Measurements from ENCODE around the gene CALML3. TPM values are rescaled to one million over a fixed set of nuclear protein-coding genes. Genes with fewer than 3 reads are reported as not detected.

CALML3 gene
- total and polyA plus RNA-seq, 2 of the 13 experiments (the other 11 are each of a cell fraction or from before 2014, with no cell fraction given), result not detected

DNA sequence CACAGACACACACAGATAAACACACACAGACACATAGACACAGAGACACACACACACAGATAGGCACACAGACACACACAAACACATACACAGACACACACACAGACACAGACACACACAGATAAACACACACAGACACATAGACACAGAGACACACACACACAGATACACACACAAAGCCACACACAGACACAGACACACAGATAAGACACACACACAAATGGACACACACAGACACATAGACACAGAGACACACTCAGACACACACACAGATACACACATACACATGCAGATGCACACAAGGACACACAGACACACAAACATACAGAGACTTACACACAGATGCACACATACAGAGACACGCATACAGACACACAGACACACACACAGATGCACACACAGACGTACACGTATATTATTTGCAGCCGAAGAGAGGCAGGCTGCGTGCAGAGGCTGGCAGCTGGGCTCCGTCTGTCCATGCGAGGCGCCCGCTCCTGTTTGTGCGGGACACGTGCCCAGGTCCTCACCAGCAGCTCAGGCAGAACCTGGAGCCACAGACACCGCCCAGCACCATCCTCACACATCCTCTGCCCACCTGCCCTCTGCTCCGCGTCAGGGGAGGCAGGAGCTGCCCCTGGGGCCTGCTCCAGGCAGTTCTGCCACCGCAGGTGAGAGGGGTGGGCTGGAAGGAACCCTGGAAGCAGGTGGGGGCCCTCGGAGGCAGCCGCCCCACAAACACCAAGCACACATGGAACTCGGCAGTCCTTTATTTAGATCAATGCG is 26.6 kb upstream of the CALML3 start (continued):
- TF ChIP-seq, protein P1, sequence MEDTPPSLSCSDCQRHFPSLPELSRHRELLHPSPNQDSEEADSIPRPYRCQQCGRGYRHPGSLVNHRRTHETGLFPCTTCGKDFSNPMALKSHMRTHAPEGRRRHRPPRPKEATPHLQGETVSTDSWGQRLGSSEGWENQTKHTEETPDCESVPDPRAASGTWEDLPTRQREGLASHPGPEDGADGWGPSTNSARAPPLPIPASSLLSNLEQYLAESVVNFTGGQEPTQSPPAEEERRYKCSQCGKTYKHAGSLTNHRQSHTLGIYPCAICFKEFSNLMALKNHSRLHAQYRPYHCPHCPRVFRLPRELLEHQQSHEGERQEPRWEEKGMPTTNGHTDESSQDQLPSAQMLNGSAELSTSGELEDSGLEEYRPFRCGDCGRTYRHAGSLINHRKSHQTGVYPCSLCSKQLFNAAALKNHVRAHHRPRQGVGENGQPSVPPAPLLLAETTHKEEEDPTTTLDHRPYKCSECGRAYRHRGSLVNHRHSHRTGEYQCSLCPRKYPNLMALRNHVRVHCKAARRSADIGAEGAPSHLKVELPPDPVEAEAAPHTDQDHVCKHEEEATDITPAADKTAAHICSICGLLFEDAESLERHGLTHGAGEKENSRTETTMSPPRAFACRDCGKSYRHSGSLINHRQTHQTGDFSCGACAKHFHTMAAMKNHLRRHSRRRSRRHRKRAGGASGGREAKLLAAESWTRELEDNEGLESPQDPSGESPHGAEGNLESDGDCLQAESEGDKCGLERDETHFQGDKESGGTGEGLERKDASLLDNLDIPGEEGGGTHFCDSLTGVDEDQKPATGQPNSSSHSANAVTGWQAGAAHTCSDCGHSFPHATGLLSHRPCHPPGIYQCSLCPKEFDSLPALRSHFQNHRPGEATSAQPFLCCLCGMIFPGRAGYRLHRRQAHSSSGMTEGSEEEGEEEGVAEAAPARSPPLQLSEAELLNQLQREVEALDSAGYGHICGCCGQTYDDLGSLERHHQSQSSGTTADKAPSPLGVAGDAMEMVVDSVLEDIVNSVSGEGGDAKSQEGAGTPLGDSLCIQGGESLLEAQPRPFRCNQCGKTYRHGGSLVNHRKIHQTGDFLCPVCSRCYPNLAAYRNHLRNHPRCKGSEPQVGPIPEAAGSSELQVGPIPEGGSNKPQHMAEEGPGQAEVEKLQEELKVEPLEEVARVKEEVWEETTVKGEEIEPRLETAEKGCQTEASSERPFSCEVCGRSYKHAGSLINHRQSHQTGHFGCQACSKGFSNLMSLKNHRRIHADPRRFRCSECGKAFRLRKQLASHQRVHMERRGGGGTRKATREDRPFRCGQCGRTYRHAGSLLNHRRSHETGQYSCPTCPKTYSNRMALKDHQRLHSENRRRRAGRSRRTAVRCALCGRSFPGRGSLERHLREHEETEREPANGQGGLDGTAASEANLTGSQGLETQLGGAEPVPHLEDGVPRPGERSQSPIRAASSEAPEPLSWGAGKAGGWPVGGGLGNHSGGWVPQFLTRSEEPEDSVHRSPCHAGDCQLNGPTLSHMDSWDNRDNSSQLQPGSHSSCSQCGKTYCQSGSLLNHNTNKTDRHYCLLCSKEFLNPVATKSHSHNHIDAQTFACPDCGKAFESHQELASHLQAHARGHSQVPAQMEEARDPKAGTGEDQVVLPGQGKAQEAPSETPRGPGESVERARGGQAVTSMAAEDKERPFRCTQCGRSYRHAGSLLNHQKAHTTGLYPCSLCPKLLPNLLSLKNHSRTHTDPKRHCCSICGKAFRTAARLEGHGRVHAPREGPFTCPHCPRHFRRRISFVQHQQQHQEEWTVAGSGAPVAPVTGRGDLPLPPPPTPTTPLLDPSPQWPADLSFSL (CRISPR knock-in tag; IDR thresholded peaks at IDR 0.05), result peak; percentile 92
- TF ChIP-seq FOXP1 (IDR thresholded peaks at IDR 0.05) (0 out of 2 replicates have a peak, but pooled peaks have one; percentile 26), FOXP1 (CRISPR knock-in tag; IDR thresholded peaks at IDR 0.05) (no peak)

GRCh38 chr10:5498791-5499492 is 25.8 kb upstream of the CALML3 start:
- BruUV-seq (replicated peaks), result no TSS peak
- no peak for TF ChIP-seq ZNF724P (CRISPR knock-in tag; IDR thresholded peaks at IDR 0.05; ENCODE audit: borderline replicate concordance)
- no peak for TF ChIP-seq HIVEP1 (CRISPR knock-in tag; IDR thresholded peaks at IDR 0.05)
- TF ChIP-seq ZNF484 (CRISPR knock-in tag; IDR thresholded peaks at IDR 0.05; ENCODE audit: borderline replicate concordance, low read depth), result no peak
- no peak for TF ChIP-seq RAD51 (IDR thresholded peaks at IDR 0.05; ENCODE audit: borderline replicate concordance)
- TF ChIP-seq, protein P2, sequence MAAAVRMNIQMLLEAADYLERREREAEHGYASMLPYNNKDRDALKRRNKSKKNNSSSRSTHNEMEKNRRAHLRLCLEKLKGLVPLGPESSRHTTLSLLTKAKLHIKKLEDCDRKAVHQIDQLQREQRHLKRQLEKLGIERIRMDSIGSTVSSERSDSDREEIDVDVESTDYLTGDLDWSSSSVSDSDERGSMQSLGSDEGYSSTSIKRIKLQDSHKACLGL (CRISPR knock-in tag; IDR thresholded peaks at IDR 0.05), result no peak
- TF ChIP-seq DNMT1 (CRISPR knock-in tag; IDR thresholded peaks at IDR 0.05), result 0 out of 2 replicates have a peak, but pooled peaks have one; percentile 54
- peak; percentile 35 for TF ChIP-seq AGO1 (IDR thresholded peaks at IDR 0.05; ENCODE audit: low read depth, low read length, poor library complexity, severe bottlenecking)
- TF ChIP-seq ZBTB33 (CRISPR knock-in tag; IDR thresholded peaks at IDR 0.05), result peak; percentile 50; the same call in 1 of the 2 replicates
- no peak for TF ChIP-seq KLF15 (CRISPR knock-in tag; IDR thresholded peaks at IDR 0.05; ENCODE audit: borderline replicate concordance)

More at GRCh38 chr10:5498791-5499492, 25.8 kb upstream of the CALML3 start:
- Histone ChIP-seq H3K79me2 (ENCODE audit: insufficient read depth, low read length) (no peaks in the 10 kb centered on the region), H3K4me3 (replicated peaks in 1 of 3; ENCODE audit: insufficient read depth in 1 of 3, low read depth in 2 of 3, low read length in 3 of 3) (no peak overlapping the region), H3K27me3 (ENCODE audit: control insufficient read depth in 1 of 2, insufficient read depth in 2 of 2, low read length in 2 of 2) (peaks cover 3 to 35% of the 10 kb centered on the region in 2 experiments; a peak in 4 of 5 replicates), H2AFZ (ENCODE audit: low read length) (no peak overlapping the region), H3K4me2 (ENCODE audit: low read depth, low read length) (no peak overlapping the region), H3K4me1 (ENCODE audit: insufficient read depth, low read length) (peaks cover 72% of the 10 kb centered on the region), H3K36me3 (replicated peaks in 1 of 2; ENCODE audit: control insufficient read depth in 1 of 2, insufficient read depth in 2 of 2, low read length in 2 of 2) (no peaks in the 10 kb centered on the region), H3K9me3 (ENCODE audit: low read length) (no peaks in the 10 kb centered on the region), H3K9ac (ENCODE audit: insufficient read depth, low read depth, low read length) (no peak overlapping the region), H3K27ac (ENCODE audit: extremely low read length, insufficient read depth, low read length) (no peak overlapping the region), H4K20me1 (ENCODE audit: insufficient read depth, low read length) (no peaks in the 10 kb centered on the region)
- FAIRE-seq (no peak), DNase-seq (ENCODE audit: low spot score) (no peak), ATAC-seq (no peak)
- in situ Hi-C loops (cut with HindIII; ENCODE audit: extremely low pct_ligation_motif_present, low pct_unique_long_range_greater_than_20kb) (no loop called here), intact Hi-C loops (cut with micrococcal nuclease; ENCODE audit: unreplicated experiment) (no loop called here)
- CTCF ChIA-PET (ENCODE audit: low intra/inter-chr PET ratio, low total read pairs), result no interaction called here
- 73% methylated on average over 33 of the region's 61 CpGs for WGBS (ENCODE audit: low lambda C conversion rate)
- POLR2A ChIA-PET, result interaction anchor here (2.6 kb wide), 1 partner anchor 49 kb away, joined by 9 read pairs; no protein-coding TSS in a partner anchor

Measured in HepG2 (cell line).